ENCODE results near the gene DCC. TPM values are rescaled to one million over a fixed set of nuclear protein-coding genes. Genes with fewer than 3 reads are reported as not detected.

DCC gene
- total RNA-seq, 1 donor from 2014 or later, result under 0.01 TPM

DNA sequence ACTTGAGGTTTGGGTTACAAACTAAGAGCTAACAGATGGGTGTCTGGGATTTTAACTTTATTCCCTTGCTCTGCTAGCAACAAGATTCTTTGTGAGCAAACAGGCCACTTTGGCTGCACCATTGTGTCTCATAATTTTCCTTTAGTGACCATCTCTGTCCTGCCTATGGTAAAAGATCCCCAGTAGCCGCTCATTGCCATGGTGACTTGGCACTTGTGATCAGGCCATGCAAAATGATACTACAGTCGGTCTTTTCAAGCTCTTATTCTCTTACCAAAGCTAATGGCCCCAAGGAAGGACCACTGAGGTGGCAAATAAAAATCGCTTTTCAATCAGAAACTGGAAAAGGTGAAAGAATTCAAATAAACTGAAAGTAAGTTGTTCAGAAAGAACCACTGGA, 1047.6 kb downstream of the DCC start:
- Histone ChIP-seq H3K4me3 (ENCODE audit: low read length in 3 of 3) (no peak overlapping the region), H3K9ac (ENCODE audit: low read depth in 1 of 3, low read length in 3 of 3) (no peak overlapping the region), H3K27ac (ENCODE audit: low read depth, low read length) (no peak overlapping the region), H3K27me3 (ENCODE audit: control insufficient read depth in 3 of 3, insufficient read depth in 3 of 3, low read length in 3 of 3) (no peaks in the 10 kb centered on the region), H3K36me3 (ENCODE audit: control insufficient read depth in 3 of 3, insufficient read depth in 3 of 3, low read length in 3 of 3) (no peaks in the 10 kb centered on the region), H3K9me3 (ENCODE audit: control insufficient read depth in 3 of 3, low read length in 3 of 3) (no peaks in the 10 kb centered on the region), H3K4me1 (ENCODE audit: control insufficient read depth in 3 of 3, insufficient read depth in 3 of 3, low read length in 3 of 3) (no peaks in the 10 kb centered on the region)

DNA sequence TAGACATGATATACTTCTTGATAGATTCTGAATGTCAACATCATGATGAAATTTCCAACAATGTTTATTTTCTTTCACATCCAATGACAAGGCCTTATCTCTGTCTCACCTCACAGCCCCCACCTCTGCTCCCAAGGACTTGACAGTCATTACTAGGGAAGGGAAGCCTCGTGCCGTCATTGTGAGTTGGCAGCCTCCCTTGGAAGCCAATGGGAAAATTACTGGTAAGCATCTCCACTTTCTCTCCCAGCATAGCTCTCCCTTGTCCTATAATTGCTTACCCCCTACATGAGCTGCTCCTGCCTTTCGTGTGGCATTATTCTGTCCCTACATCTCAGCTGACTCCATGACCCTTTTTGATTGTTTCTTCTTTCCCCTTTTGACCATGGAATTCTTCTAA, 1062.7 kb downstream of the DCC start:
- Histone ChIP-seq H3K9me3 (ENCODE audit: control insufficient read depth in 3 of 3, low read length in 3 of 3) (no peaks in the 10 kb centered on the region), H3K4me3 (ENCODE audit: low read length in 3 of 3) (no peak overlapping the region), H3K36me3 (ENCODE audit: control insufficient read depth in 3 of 3, insufficient read depth in 3 of 3, low read length in 3 of 3) (no peaks in the 10 kb centered on the region), H3K4me1 (ENCODE audit: control insufficient read depth in 3 of 3, insufficient read depth in 3 of 3, low read length in 3 of 3) (no peaks in the 10 kb centered on the region), H3K27me3 (ENCODE audit: control insufficient read depth in 3 of 3, insufficient read depth in 3 of 3, low read length in 3 of 3) (no peaks in the 10 kb centered on the region), H3K9ac (ENCODE audit: low read depth in 1 of 3, low read length in 3 of 3) (no peak overlapping the region), H3K27ac (ENCODE audit: low read depth, low read length) (no peak overlapping the region)

DNA sequence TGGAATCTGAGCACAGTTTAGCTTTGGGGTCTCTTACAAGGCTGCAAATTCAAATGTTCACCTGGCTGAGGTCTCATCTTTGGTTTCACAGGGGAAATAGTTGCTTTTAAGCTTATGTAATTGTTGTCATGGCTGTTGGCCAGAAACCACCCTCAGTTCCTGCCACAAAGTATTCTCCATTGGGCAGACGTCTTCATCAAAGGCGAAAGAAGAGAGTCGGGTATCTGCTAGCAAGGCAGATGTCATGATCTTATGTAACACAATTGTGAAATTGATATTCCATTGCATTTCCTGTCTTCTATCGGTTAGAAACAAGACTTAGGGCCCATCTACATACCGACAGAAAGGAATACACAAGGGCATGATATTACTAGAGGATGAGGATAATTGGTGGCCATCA, 1068.3 kb downstream of the DCC start:
- Histone ChIP-seq H3K36me3 (ENCODE audit: control insufficient read depth in 3 of 3, insufficient read depth in 3 of 3, low read length in 3 of 3) (no peaks in the 10 kb centered on the region), H3K4me3 (ENCODE audit: low read length in 3 of 3) (no peak overlapping the region), H3K27ac (ENCODE audit: low read depth, low read length) (no peak overlapping the region), H3K9ac (ENCODE audit: low read depth in 1 of 3, low read length in 3 of 3) (no peak overlapping the region), H3K4me1 (ENCODE audit: control insufficient read depth in 3 of 3, insufficient read depth in 3 of 3, low read length in 3 of 3) (no peaks in the 10 kb centered on the region), H3K9me3 (ENCODE audit: control insufficient read depth in 3 of 3, low read length in 3 of 3) (no peaks in the 10 kb centered on the region), H3K27me3 (ENCODE audit: control insufficient read depth in 3 of 3, insufficient read depth in 3 of 3, low read length in 3 of 3) (no peaks in the 10 kb centered on the region)

DNA sequence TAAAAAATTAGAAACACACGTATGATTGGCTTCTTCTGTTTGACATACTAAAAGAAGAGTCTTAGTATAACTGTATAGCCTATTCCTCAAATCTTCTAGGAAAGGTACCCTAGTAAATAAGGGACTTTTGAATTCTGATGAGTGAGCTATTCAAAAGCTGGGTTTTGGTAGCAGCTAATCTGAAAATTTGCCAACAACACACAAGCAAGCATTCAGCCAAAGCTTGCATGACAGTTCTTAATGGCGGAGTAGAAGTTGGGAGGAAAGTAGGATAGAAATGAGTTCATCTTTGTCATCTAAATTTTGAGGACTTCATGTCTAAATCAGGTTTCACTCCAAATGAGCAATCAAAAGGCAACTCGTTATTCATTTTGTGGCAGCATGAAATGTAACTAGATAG, 1071.5 kb downstream of the DCC start:
- H3K27ac ChIP-seq (ENCODE audit: low read depth, low read length), result no peak overlapping the region
- no peaks in the 10 kb centered on the region for H3K36me3 ChIP-seq (ENCODE audit: control insufficient read depth in 3 of 3, insufficient read depth in 3 of 3, low read length in 3 of 3)
- no peaks in the 10 kb centered on the region for H3K27me3 ChIP-seq (ENCODE audit: control insufficient read depth in 3 of 3, insufficient read depth in 3 of 3, low read length in 3 of 3)
- no peaks in the 10 kb centered on the region for H3K4me1 ChIP-seq (ENCODE audit: control insufficient read depth in 3 of 3, insufficient read depth in 3 of 3, low read length in 3 of 3)
- H3K9me3 ChIP-seq (ENCODE audit: control insufficient read depth in 3 of 3, low read length in 3 of 3), result no peaks in the 10 kb centered on the region
- no peak overlapping the region for H3K4me3 ChIP-seq (ENCODE audit: low read length in 3 of 3)
- H3K9ac ChIP-seq (ENCODE audit: low read depth in 1 of 3, low read length in 3 of 3), result no peak overlapping the region

DNA sequence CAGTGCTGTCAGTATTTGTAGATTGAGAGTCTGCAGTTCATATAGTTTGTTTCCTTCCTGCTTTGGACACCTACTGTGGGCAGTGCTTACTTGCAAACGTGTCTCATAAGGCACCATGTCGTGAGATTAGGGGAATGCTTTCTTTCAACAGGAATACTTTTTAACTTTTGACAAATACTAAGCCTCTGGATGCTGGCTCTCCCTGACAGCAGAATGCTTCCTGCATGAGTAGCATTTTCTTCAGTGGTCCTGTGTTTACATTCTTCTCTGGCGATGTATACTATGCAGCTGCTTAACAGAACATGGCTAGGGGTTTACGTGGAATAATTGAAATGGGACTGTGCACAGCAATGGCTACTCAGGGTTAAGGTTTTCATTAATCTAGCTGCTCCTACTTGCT, 1077.0 kb downstream of the DCC start:
- no peaks in the 10 kb centered on the region for H3K27me3 ChIP-seq (ENCODE audit: control insufficient read depth in 3 of 3, insufficient read depth in 3 of 3, low read length in 3 of 3)
- no peaks in the 10 kb centered on the region for H3K4me1 ChIP-seq (ENCODE audit: control insufficient read depth in 3 of 3, insufficient read depth in 3 of 3, low read length in 3 of 3)
- H3K9me3 ChIP-seq (ENCODE audit: control insufficient read depth in 3 of 3, low read length in 3 of 3), result peaks cover 0 to 2% (median 0%) of the 10 kb centered on the region in 3 donors
- H3K9ac ChIP-seq (ENCODE audit: low read depth in 1 of 3, low read length in 3 of 3), result no peak overlapping the region
- no peak overlapping the region for H3K4me3 ChIP-seq (ENCODE audit: low read length in 3 of 3)
- no peak overlapping the region for H3K27ac ChIP-seq (ENCODE audit: low read depth, low read length)
- no peaks in the 10 kb centered on the region for H3K36me3 ChIP-seq (ENCODE audit: control insufficient read depth in 3 of 3, insufficient read depth in 3 of 3, low read length in 3 of 3)

DNA sequence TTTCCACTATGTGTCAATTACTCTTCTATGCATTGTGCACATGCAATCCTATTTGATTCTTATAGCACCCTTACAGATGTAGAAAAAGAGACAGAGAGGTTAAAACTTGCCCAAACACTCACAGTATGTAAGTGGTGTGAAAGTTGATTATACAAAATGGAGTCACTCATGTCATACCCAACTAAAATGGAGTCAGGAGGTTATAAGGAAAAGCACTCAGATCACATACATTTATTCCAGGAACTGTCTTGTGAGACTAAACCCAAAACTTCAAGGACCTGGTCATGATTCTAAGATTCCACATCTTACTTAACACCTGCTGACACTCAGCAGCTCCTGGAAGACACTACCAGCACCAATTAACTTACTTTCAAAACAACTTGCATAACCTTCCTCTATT, 1081.9 kb downstream of the DCC start:
- H3K4me1 ChIP-seq (ENCODE audit: control insufficient read depth in 3 of 3, insufficient read depth in 3 of 3, low read length in 3 of 3), result no peaks in the 10 kb centered on the region
- peaks cover 0 to 2% (median 0%) of the 10 kb centered on the region in 3 donors for H3K9me3 ChIP-seq (ENCODE audit: control insufficient read depth in 3 of 3, low read length in 3 of 3)
- H3K27ac ChIP-seq (ENCODE audit: low read depth, low read length), result no peak overlapping the region
- no peak overlapping the region for H3K9ac ChIP-seq (ENCODE audit: low read depth in 1 of 3, low read length in 3 of 3)
- no peak overlapping the region for H3K4me3 ChIP-seq (ENCODE audit: low read length in 3 of 3)
- H3K36me3 ChIP-seq (ENCODE audit: control insufficient read depth in 3 of 3, insufficient read depth in 3 of 3, low read length in 3 of 3), result no peaks in the 10 kb centered on the region
- no peaks in the 10 kb centered on the region for H3K27me3 ChIP-seq (ENCODE audit: control insufficient read depth in 3 of 3, insufficient read depth in 3 of 3, low read length in 3 of 3)

DNA sequence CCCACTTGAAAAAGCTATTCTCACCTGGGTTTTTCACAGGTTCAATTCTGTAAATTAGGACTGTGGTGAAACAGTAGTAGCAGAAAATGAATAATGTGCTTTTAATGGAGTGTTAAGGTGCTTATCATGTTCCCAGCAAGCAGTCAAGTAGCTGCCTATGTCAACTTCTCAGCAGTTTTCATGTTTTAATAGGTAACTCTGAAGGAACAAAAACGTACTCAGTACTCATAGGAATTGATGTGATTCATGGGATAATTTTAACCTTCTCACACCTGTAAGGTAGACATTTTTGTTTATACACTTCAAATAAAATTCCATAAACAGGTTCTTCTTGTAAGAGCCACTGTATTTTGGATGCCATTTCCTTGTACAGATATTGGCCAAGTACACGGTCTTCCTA, 1082.9 kb downstream of the DCC start:
- Histone ChIP-seq H3K27me3 (ENCODE audit: control insufficient read depth in 3 of 3, insufficient read depth in 3 of 3, low read length in 3 of 3) (no peaks in the 10 kb centered on the region), H3K4me3 (ENCODE audit: low read length in 3 of 3) (no peak overlapping the region), H3K4me1 (ENCODE audit: control insufficient read depth in 3 of 3, insufficient read depth in 3 of 3, low read length in 3 of 3) (no peaks in the 10 kb centered on the region), H3K27ac (ENCODE audit: low read depth, low read length) (no peak overlapping the region), H3K9ac (ENCODE audit: low read depth in 1 of 3, low read length in 3 of 3) (no peak overlapping the region), H3K9me3 (ENCODE audit: control insufficient read depth in 3 of 3, low read length in 3 of 3) (peaks cover 0 to 2% (median 0%) of the 10 kb centered on the region in 3 donors), H3K36me3 (ENCODE audit: control insufficient read depth in 3 of 3, insufficient read depth in 3 of 3, low read length in 3 of 3) (no peaks in the 10 kb centered on the region)

DNA sequence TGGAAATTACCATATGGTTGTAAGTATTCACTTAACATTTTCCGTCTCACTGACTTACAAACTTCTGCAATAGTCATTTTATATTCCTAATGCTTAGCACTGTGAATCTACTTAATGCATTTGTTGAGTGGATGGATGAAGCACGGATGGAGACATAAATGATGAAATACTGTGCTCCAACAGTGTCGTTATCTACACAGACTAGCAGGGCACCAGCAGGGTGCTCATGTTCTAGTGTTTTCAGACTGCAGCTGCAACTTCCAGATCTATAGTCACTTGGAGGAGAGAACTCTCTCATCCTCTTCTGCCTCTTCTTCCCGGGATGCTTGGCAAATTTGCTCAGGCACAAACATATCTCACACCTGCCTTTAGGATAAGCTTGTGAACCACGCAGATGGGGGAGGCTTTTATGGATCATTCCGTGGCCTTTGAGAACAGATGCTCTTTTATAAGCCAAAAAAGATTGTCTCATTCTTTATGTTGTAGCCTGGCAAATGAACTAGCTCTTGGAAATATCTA, 1086.7 kb downstream of the DCC start:
- H3K27me3 ChIP-seq (ENCODE audit: control insufficient read depth in 3 of 3, insufficient read depth in 3 of 3, low read length in 3 of 3), result no peaks in the 10 kb centered on the region
- no peaks in the 10 kb centered on the region for H3K36me3 ChIP-seq (ENCODE audit: control insufficient read depth in 3 of 3, insufficient read depth in 3 of 3, low read length in 3 of 3)
- no peaks in the 10 kb centered on the region for H3K9me3 ChIP-seq (ENCODE audit: control insufficient read depth in 3 of 3, low read length in 3 of 3)
- no peak overlapping the region for H3K9ac ChIP-seq (ENCODE audit: low read depth in 1 of 3, low read length in 3 of 3)
- no peaks in the 10 kb centered on the region for H3K4me1 ChIP-seq (ENCODE audit: control insufficient read depth in 3 of 3, insufficient read depth in 3 of 3, low read length in 3 of 3)
- no peak overlapping the region for H3K27ac ChIP-seq (ENCODE audit: low read depth, low read length)
- H3K4me3 ChIP-seq (ENCODE audit: low read length in 3 of 3), result no peak overlapping the region

DNA sequence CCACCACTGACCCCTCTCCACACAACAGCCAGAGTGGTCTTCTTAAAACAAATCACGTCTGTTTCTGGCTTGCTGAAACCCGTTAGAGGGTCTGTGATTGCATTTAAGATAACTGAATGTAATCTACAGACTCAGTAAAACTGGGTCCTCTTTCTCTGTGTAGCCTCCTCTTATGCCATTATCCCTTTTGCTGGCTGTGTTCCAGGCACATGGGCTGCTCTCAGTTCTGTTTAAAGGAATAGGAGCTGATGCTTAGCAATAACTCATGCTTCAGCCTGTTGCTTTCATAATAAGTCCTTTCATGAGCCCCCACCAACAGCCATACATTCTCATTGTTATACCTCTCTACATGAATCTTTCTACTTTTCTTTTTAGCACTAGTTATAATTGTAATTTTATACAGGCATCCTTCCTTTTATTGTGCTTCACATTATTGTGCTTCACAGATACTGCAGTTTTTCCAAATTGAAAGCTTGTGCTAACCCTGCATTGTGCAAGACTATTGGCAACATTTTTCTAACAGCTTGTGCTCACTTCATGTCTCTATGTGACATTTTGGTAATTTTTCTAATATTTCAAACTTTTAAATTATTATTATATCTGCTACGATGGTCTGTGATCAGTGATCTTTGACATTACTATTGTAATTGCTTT, 1101.9 kb downstream of the DCC start:
- H3K9ac ChIP-seq (ENCODE audit: low read depth in 1 of 3, low read length in 3 of 3), result no peak overlapping the region
- no peaks in the 10 kb centered on the region for H3K9me3 ChIP-seq (ENCODE audit: control insufficient read depth in 3 of 3, low read length in 3 of 3)
- H3K4me3 ChIP-seq (ENCODE audit: low read length in 3 of 3), result no peak overlapping the region
- no peaks in the 10 kb centered on the region for H3K36me3 ChIP-seq (ENCODE audit: control insufficient read depth in 3 of 3, insufficient read depth in 3 of 3, low read length in 3 of 3)
- H3K27me3 ChIP-seq (ENCODE audit: control insufficient read depth in 3 of 3, insufficient read depth in 3 of 3, low read length in 3 of 3), result no peaks in the 10 kb centered on the region
- no peaks in the 10 kb centered on the region for H3K4me1 ChIP-seq (ENCODE audit: control insufficient read depth in 3 of 3, insufficient read depth in 3 of 3, low read length in 3 of 3)
- no peak overlapping the region for H3K27ac ChIP-seq (ENCODE audit: low read depth, low read length)

DNA sequence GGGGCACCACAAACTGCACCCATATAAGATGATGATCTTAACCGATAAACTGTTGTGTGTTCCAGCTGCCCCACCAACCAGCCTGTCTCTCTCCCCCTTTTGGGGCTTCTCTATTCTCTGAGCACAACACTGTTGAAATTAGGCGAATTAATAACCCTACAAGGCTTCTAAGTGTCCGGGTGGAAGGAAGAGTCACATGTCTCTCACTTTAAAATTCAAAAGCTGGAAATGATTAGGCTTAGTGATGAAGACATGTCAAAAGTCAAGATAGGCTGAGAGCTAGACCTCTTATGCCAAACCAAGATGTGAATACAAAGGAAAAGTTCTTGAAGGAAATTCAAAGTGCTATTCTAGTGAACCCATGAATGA, 1102.4 kb downstream of the DCC start:
- H3K4me3 ChIP-seq (ENCODE audit: low read length in 3 of 3), result no peak overlapping the region
- no peak overlapping the region for H3K27ac ChIP-seq (ENCODE audit: low read depth, low read length)

More for the DNA sequence above, 1102.4 kb downstream of the DCC start:
- H3K27me3 ChIP-seq (ENCODE audit: control insufficient read depth in 3 of 3, insufficient read depth in 3 of 3, low read length in 3 of 3), result no peaks in the 10 kb centered on the region
- H3K36me3 ChIP-seq (ENCODE audit: control insufficient read depth in 3 of 3, insufficient read depth in 3 of 3, low read length in 3 of 3), result no peaks in the 10 kb centered on the region
- no peaks in the 10 kb centered on the region for H3K4me1 ChIP-seq (ENCODE audit: control insufficient read depth in 3 of 3, insufficient read depth in 3 of 3, low read length in 3 of 3)
- H3K9ac ChIP-seq (ENCODE audit: low read depth in 1 of 3, low read length in 3 of 3), result no peak overlapping the region
- no peaks in the 10 kb centered on the region for H3K9me3 ChIP-seq (ENCODE audit: control insufficient read depth in 3 of 3, low read length in 3 of 3)
